T-helper 1 cell treated with Interleukin-12 subunit alpha and Interleukin-12 subunit beta and Interleukin-4 antibody, amounts not matched to agents 30 μg/mL and 1 μg/mL, for 36 hours (primary cell): ENCODE results near the gene NID1.
A peak's percentile ranks its signal among the peaks of the same experiment; 100 is the strongest.
"Not testable (repeated sequence)": the region's sequence is repeated elsewhere in the genome, so short reads cannot be mapped to it uniquely, and the experiment has no call there.

Experiments used
- H3K27ac Mint-ChIP-seq: one replicate; pipeline ENCODE4 v1.8.0; 2021; ENCODE audit warnings: mild to moderate bottlenecking, mixed read lengths
- H3K27me3 Mint-ChIP-seq: one replicate; pipeline ENCODE4 v1.8.0; 2021; ENCODE audit warnings: low read depth, mixed read lengths
- H3K36me3 Mint-ChIP-seq: one replicate; pipeline ENCODE4 v1.8.0; 2021; ENCODE audit warnings: low read depth, mixed read lengths
- H3K4me1 Mint-ChIP-seq: one replicate; pipeline ENCODE4 v1.8.0; 2021; ENCODE audit warnings: low read depth, mixed read lengths
- H3K4me3 Mint-ChIP-seq: one replicate; pipeline ENCODE4 v1.8.0; 2021; ENCODE audit warnings: mild to moderate bottlenecking, moderate library complexity, mixed read lengths
- H3K9me3 Mint-ChIP-seq: one replicate; pipeline ENCODE4 v1.8.0; 2021; ENCODE audit warnings: mixed read lengths

The NID1 gene

GRCh38 chr1:236101233-236102200, 36.6 kb upstream of the NID1 start:
- no peak overlapping the region for H3K4me3 Mint-ChIP-seq
- H3K4me1 Mint-ChIP-seq, result peaks cover 2% of the 10 kb centered on the region
- peaks cover 4% of the 10 kb centered on the region for H3K9me3 Mint-ChIP-seq
- no peak overlapping the region for H3K27ac Mint-ChIP-seq
- H3K27me3 Mint-ChIP-seq, result peaks cover 4% of the 10 kb centered on the region
- no peaks in the 10 kb centered on the region for H3K36me3 Mint-ChIP-seq

- Mint-ChIP-seq H3K4me3 (no peak overlapping the region), H3K4me1 (peaks cover 2% of the 10 kb centered on the region), H3K36me3 (no peaks in the 10 kb centered on the region), H3K27ac (no peak overlapping the region), H3K9me3 (peaks cover 9% of the 10 kb centered on the region), H3K27me3 (peaks cover 4% of the 10 kb centered on the region)
Measured at GRCh38 chr1:236100799-236101198, 35.9 kb upstream of the NID1 start.

DNA sequence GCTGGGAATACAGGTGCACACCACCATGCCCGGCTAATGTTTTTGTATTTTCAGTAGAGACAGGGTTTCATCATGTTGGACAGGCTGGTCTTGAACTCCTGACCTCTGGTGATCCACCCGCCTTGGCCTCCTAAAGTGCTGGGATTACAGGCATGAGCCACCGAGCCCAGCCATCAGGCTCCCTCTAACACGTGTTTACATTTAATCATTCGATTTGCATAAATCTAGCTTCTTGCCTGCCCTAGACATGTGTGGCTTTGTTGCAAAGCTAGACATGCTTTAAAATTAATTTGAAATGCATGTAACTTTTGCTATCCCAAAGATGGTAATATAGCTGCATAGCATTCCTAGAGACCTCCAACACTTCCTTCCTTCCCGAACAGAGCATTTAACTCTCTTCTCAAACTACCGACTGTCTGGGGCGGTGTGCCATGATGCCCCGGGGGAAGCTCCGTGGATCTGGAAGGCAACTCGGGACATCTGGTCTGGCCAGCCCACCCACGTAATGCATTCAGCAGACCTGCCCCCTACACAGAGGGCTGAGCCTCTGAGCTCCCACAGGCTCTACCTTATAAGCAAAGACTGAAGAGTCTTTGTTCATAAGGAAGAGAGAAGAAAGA, 34.6 kb upstream of the NID1 start:
- H3K9me3 Mint-ChIP-seq, result peaks cover 12% of the 10 kb centered on the region
- H3K27ac Mint-ChIP-seq, result no peak overlapping the region
- no peak overlapping the region for H3K4me3 Mint-ChIP-seq
- H3K27me3 Mint-ChIP-seq, result peaks cover 4% of the 10 kb centered on the region
- no peaks in the 10 kb centered on the region for H3K36me3 Mint-ChIP-seq
- peaks cover 2% of the 10 kb centered on the region for H3K4me1 Mint-ChIP-seq

DNA sequence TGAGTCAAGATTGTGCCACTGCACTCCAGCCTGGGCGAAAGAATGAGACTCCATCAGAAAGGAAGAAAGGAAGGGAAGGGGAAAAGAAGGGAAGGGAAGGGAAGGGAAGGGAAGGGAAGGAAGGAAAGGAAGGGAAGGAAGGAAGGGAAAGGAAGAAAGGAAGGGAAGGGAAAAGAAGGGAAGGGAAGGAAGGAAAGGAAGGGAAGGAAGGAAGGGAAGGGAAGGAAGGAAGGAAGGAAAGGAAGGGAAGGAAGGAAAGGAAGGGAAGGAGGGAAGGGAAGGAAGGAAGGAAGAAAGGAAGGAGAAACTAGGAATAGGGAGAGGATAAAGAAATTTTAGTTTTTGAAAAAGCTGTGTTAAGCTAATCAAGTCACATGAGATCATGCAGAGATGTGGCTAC, 33.4 kb upstream of the NID1 start:
- Mint-ChIP-seq H3K27ac (no peak overlapping the region), H3K4me3 (no peak overlapping the region), H3K27me3 (no peaks in the 10 kb centered on the region), H3K9me3 (peaks cover 12% of the 10 kb centered on the region), H3K4me1 (no peaks in the 10 kb centered on the region), H3K36me3 (no peaks in the 10 kb centered on the region)

GRCh38 chr1:236096660-236097482, 32.0 kb upstream of the NID1 start:
- H3K4me3 Mint-ChIP-seq, H3K4me1 Mint-ChIP-seq, H3K27me3 Mint-ChIP-seq, H3K36me3 Mint-ChIP-seq: not testable (repeated sequence)
- Mint-ChIP-seq H3K27ac (peak overlapping the region; percentile 80), H3K9me3 (peaks cover 12% of the 10 kb centered on the region)

GRCh38 chr1:236095705-236096520, 31.0 kb upstream of the NID1 start:
- Mint-ChIP-seq H3K27me3 (no peaks in the 10 kb centered on the region), H3K4me3 (no peak overlapping the region), H3K4me1 (peaks cover 2% of the 10 kb centered on the region), H3K9me3 (peaks cover 12% of the 10 kb centered on the region), H3K27ac (no peak overlapping the region), H3K36me3 (no peaks in the 10 kb centered on the region)

DNA sequence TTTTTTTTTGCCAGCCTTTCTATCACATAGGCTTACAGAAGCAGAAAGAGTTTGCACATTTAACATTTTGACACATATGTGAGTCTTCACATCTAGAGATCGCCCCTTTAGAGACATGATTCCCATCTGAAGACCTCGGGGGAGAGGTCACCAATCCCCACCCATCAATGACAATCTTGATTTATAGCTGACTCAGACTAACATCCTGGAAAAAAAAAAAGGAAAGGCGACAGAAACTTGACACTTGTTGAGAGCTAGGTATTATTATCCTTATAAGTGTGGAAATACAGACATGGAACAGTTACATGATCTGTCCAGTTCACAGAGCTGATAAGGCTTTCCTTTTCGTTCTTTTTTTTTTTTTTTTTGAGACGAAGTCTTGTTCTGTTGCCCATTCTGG, 28.0 kb upstream of the NID1 start:
- Mint-ChIP-seq H3K4me1 (peaks cover 2% of the 10 kb centered on the region), H3K27ac (no peak overlapping the region), H3K9me3 (peaks cover 12% of the 10 kb centered on the region), H3K4me3 (no peak overlapping the region), H3K27me3 (peaks cover 1% of the 10 kb centered on the region), H3K36me3 (no peaks in the 10 kb centered on the region)

GRCh38 chr1:236091933-236092318, 27.0 kb upstream of the NID1 start:
- peaks cover 7% of the 10 kb centered on the region for H3K27me3 Mint-ChIP-seq

GRCh38 chr1:236090741-236091147, 25.9 kb upstream of the NID1 start:
- H3K9me3 Mint-ChIP-seq, result peaks cover 7% of the 10 kb centered on the region
- no peak overlapping the region for H3K4me3 Mint-ChIP-seq
- H3K36me3 Mint-ChIP-seq, result no peaks in the 10 kb centered on the region
- peaks cover 2% of the 10 kb centered on the region for H3K4me1 Mint-ChIP-seq
- H3K27me3 Mint-ChIP-seq, result peaks cover 7% of the 10 kb centered on the region
- no peak overlapping the region for H3K27ac Mint-ChIP-seq

More at GRCh38 chr1:236091933-236092318, 27.0 kb upstream of the NID1 start:
- Mint-ChIP-seq H3K9me3 (peaks cover 17% of the 10 kb centered on the region), H3K27ac (no peak overlapping the region), H3K4me3 (no peak overlapping the region), H3K4me1 (peaks cover 2% of the 10 kb centered on the region), H3K36me3 (no peaks in the 10 kb centered on the region)

DNA sequence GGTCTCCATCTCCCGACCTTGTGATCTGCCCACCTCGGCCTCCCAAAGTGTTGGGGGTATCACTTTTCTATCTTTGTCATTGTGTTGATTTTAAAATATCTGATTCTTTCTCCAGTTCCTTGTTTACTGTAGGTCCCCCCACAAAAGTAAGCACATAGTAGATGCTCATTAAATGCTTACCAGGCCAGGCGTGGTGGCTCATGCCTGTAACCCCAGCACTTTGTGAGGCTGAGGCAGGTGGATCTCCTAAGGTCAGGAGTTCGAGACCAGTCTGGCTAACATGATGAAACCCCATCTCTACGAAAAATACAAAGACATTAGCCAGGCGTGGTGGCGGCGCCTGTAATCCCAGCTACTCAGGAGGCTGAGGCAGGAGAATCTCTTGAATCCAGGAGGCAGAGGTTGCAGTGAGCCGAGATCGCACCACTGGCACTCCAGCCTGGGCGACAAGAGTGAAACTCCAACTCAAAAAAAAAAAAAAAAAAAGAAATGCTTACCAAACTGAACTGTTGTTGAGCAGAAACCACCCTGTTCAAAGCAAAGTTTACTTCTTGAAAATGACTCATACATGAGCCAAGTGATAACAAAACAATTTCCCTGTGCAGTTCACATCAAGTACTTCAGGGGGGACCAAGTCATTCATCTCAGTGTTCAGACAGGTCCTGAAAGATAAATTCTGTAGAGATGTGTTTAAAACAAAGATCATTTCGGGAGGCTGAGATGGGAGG, 24.3 kb upstream of the NID1 start:
- H3K4me1 Mint-ChIP-seq, result peaks cover 2% of the 10 kb centered on the region
- peaks cover 7% of the 10 kb centered on the region for H3K27me3 Mint-ChIP-seq
- H3K36me3 Mint-ChIP-seq, result no peaks in the 10 kb centered on the region
- no peak overlapping the region for H3K4me3 Mint-ChIP-seq
- peaks cover 4% of the 10 kb centered on the region for H3K9me3 Mint-ChIP-seq
- H3K27ac Mint-ChIP-seq, result no peak overlapping the region

GRCh38 chr1:236086537-236086936, 21.6 kb upstream of the NID1 start:
- no peaks in the 10 kb centered on the region for H3K36me3 Mint-ChIP-seq

GRCh38 chr1:236085545-236086159, 20.8 kb upstream of the NID1 start:
- H3K27ac Mint-ChIP-seq, result no peak overlapping the region
- no peaks in the 10 kb centered on the region for H3K36me3 Mint-ChIP-seq
- peaks cover 4% of the 10 kb centered on the region for H3K9me3 Mint-ChIP-seq
- peaks cover 7% of the 10 kb centered on the region for H3K27me3 Mint-ChIP-seq
- H3K4me3 Mint-ChIP-seq, result no peak overlapping the region
- H3K4me1 Mint-ChIP-seq, result no peaks in the 10 kb centered on the region

More at GRCh38 chr1:236086537-236086936, 21.6 kb upstream of the NID1 start:
- H3K4me3 Mint-ChIP-seq, result no peak overlapping the region
- H3K27ac Mint-ChIP-seq, result no peak overlapping the region
- peaks cover 7% of the 10 kb centered on the region for H3K27me3 Mint-ChIP-seq
- peaks cover 2% of the 10 kb centered on the region for H3K4me1 Mint-ChIP-seq
- H3K9me3 Mint-ChIP-seq, result peaks cover 4% of the 10 kb centered on the region

DNA sequence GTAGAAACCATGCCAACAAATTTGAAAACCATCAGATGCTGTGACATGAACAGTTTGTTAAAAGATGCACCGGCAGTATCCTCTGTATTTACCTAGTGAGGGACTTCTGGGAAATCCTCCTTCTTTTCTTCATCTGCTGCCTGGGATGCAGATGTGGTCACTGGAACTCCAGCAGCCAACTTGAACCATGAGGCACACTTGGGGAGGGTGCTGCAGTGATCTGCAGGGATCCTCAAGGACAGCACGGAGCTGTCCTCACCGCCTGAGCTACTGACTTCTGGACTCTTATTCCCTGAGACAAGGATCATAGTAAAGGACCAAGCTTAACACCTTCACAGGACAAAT, 19.5 kb upstream of the NID1 start:
- Mint-ChIP-seq H3K36me3 (no peaks in the 10 kb centered on the region), H3K9me3 (peaks cover 4% of the 10 kb centered on the region), H3K4me3 (no peak overlapping the region), H3K4me1 (no peaks in the 10 kb centered on the region), H3K27ac (no peak overlapping the region), H3K27me3 (peaks cover 7% of the 10 kb centered on the region)
